ENCODE data around the gene CBLB. TPM values are rescaled to one million over a fixed set of nuclear protein-coding genes. Genes with fewer than 3 reads are reported as not detected.

CBLB gene
- total and polyA plus RNA-seq, 2 experiments from 2014 or later = 20.5 to 47.7 TPM

GRCh38 chr3:105747696-105748095 is 121.1 kb downstream of the CBLB start:
- TF ChIP-seq CREB1 (CRISPR knock-in tag; IDR thresholded peaks at IDR 0.05; ENCODE audit: low read depth) = no peak
- no peak for TF ChIP-seq ZNF462 (CRISPR knock-in tag; IDR thresholded peaks at IDR 0.05)
- no peak for TF ChIP-seq JUNB (IDR thresholded peaks at IDR 0.05; ENCODE audit: unreplicated experiment)
- TF ChIP-seq EZH2phosphoT487 (IDR thresholded peaks at IDR 0.05; ENCODE audit: unreplicated experiment) = no peak
- TF ChIP-seq REST (IDR thresholded peaks at IDR 0.05; ENCODE audit: unreplicated experiment) = no peak
- no peak for TF ChIP-seq ZNF114 (CRISPR knock-in tag; IDR thresholded peaks at IDR 0.05)
- no peak for TF ChIP-seq STAT1 (IDR thresholded peaks at IDR 0.05; ENCODE audit: unreplicated experiment)
- TF ChIP-seq ZNF331 (CRISPR knock-in tag; IDR thresholded peaks at IDR 0.05; ENCODE audit: low read depth) = no peak
- no peak for TF ChIP-seq POLR2AphosphoS5 (IDR thresholded peaks at IDR 0.05; ENCODE audit: low read depth)
- no peak for TF ChIP-seq ETS1 (IDR thresholded peaks at IDR 0.05)
- TF ChIP-seq CTCF (conservative IDR thresholded peaks at IDR 0.05; ENCODE audit: low read depth in 2 of 2) = no peak
- no peak for TF ChIP-seq EZH2 (IDR thresholded peaks at IDR 0.05; ENCODE audit: low read depth, unreplicated experiment)
- no peak for TF ChIP-seq NANOG (IDR thresholded peaks at IDR 0.05; ENCODE audit: borderline replicate concordance)
- Histone ChIP-seq H2AFZ (no peak overlapping the region), H3F3A (replicated peaks; ENCODE audit: low read depth) (no peaks in the 10 kb centered on the region), H3K9me2 (ENCODE audit: insufficient read depth) (no peaks in the 10 kb centered on the region), H3K27me3 (ENCODE audit: insufficient read depth) (no peaks in the 10 kb centered on the region), H3K4me2 (no peak overlapping the region), H4K20me1 (replicated peaks; ENCODE audit: insufficient read depth) (no peaks in the 10 kb centered on the region), H3K27ac (ENCODE audit: low read depth) (no peak overlapping the region), H3K79me2 (replicated peaks; ENCODE audit: insufficient read depth) (peaks cover 4% of the 10 kb centered on the region; the same call in 1 of the 2 replicates), H3K36me3 (ENCODE audit: insufficient read depth) (0 out of 2 replicates have a peak, but pooled peaks cover 4% of the 10 kb centered on the region), H3K4me1 (ENCODE audit: insufficient read depth) (peaks cover 19% of the 10 kb centered on the region; the same call in 1 of the 2 replicates), H3K4me3 (no peak overlapping the region)
- Mint-ChIP-seq H3K36me3 (ENCODE audit: low read depth) (peaks cover 11% of the 10 kb centered on the region; the same call in 2 of the 3 replicates), H3K27ac (peak overlapping the region; percentile 69; the same call in 1 of the 2 replicates), H3K4me3 (no peak overlapping the region), H3K9me3 (no peaks in the 10 kb centered on the region), H3K27me3 (ENCODE audit: insufficient read depth, low read depth, poor library complexity) (no peaks in the 10 kb centered on the region), H3K4me1 (peaks cover 22% of the 10 kb centered on the region)
- ATAC-seq = no peak
- DNase-seq (ENCODE audit: low spot score) = no peak

Data from GM23338 (cell line).